Fibroblast of pulmonary artery (primary cell): ENCODE results near the gene ULK3.

Experiments used
- DNase-seq: peaks from one replicate; pipeline ENCODE4 v3.0.0-alpha.2; 2010; ENCODE audit warnings: low read depth
- H3K4me3 ChIP-seq: replicated peaks from 2 replicates; pipeline ENCODE4 v1.5.1; 2011; ENCODE audit warnings: low read depth, mild to moderate bottlenecking, control low read depth, low read length, moderate library complexity
- CTCF ChIP-seq: IDR thresholded peaks from 2 replicates; pipeline ENCODE4 v1.5.1; 2011; ENCODE audit warnings: mild to moderate bottlenecking, control low read depth, low read length, inconsistent platforms; ENCODE audit errors: missing control alignments

ULK3 gene

GRCh38 chr15:74873036-74873755, 30.2 kb upstream of the ULK3 start, which contains the start of gene SCAMP2:
Gene SCAMP2, minus strand, starts transcription at chr15:74873365. Its CDS starts 110 bp downstream, at chr15:74873255.
- peak; percentile 95 for DNase-seq
- peak within 1 kb of the TSS; percentile 71 for H3K4me3 ChIP-seq
- no peak for TF ChIP-seq CTCF

DNA sequence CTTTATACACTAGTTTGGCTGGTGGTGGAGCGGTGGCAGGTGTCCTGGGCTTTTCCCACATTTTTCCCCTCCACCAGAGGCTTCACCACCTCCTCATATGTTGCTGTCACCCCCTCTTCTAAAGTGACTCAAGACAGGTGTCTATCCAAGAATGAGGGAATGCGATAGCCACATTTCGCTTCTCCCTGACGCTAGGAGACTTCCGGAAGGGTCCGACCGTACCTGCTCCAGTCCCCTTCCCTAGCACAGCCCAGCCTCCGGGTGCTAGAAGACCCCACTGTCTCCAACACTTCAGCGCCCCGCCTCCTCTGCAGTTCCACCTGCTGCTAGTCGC, 29.7 kb upstream of the ULK3 start:
- DNase-seq, result no peak
- TF ChIP-seq CTCF, result no peak
- H3K4me3 ChIP-seq, result peak overlapping the region; percentile 71

DNA sequence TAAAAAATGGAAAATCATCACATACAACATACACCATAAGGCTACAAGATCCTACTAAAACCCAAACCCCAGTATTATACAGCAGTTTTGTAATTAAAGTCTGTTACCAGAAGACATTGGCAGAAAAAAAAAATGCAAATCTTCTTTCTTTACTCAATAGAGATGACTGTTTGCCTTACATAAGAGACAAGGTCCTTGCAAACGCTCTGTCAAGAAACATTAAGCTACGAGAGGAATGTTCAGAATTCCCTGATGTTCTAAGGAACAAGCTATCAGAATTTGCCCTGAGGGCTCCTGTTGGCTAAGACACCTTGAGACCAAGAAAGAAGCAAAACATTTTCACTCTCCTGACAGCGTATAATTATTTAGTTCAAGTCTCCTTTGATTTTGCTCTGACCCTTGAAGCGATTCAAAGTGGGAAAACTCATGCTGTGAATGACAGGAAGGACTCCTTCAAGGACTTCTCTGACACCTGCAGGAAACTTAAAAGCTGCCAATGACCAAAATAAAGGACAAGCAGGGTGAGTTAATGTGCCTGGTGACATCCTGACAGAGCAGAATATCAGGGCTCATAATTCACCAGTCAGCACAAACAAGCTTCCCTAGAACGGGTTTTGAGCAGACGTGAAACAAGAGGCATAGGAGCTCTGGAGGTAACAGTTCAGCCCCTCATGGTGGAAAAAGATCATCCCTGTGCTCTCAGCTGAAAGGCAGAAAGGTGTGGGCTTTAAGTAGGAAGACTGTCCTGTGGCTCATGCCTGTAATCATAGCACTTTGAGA, 27.7 kb upstream of the ULK3 start:
- peak; percentile 10 for DNase-seq
- H3K4me3 ChIP-seq, result no peak overlapping the region
- TF ChIP-seq CTCF, result no peak

GRCh38 chr15:74869726-74870407, 26.9 kb upstream of the ULK3 start:
- H3K4me3 ChIP-seq, result no peak overlapping the region
- TF ChIP-seq CTCF, result no peak
- DNase-seq, result peak; percentile 65

DNA sequence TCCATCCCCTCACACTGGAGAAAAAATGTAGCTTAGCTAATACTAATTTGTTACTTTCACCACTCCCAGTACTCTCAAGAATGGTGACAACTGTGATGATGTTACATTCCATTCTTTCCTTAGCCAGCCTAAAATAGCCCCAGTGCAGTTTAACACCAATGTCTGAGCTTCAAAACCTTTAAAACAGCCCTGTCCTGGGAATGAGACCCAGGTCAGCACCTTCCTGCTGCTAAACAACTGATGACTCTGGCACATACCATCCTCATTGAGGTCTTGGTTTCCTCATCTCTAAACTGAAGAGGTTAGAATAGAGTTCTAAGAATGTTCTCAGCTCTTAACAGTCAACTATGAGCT, 26.4 kb upstream of the ULK3 start:
- H3K4me3 ChIP-seq, result no peak overlapping the region
- TF ChIP-seq CTCF, result no peak
- DNase-seq, result no peak

DNA sequence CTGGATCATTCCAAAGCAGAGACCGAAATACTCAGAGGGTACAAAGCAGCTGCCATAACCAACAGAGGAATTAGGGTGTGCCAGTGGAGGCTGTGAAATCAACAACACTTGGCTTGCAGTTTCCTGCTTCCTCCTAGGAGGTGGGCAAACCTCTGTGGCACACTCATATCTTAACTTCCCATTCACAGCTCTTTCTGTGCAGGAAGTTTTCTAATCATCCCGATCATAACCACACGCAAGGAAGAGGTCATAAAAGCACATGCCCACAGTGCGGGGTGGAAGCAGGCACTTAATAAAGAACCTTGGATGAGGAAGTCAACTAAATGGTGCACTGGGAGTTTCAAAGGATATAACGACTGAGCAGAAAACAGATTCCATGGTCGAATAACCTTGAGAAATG, 25.1 kb upstream of the ULK3 start:
- H3K4me3 ChIP-seq, result no peak overlapping the region
- no peak for TF ChIP-seq CTCF
- no peak for DNase-seq
